Keratinocyte (primary cell): ENCODE data around the gene ADGRV1. TPM values are rescaled to one million over a fixed set of nuclear protein-coding genes. Genes with fewer than 3 reads are reported as not detected.

Experiments used
- DNase-seq: peaks from one replicate; pipeline ENCODE4 v3.0.0-alpha.2; 2011; ENCODE audit warnings: low read depth, missing footprints, low spot score
- FAIRE-seq: peaks from 2 replicates; lab custom pipeline; 2011; peaks lifted over from hg19 to GRCh38; lab: Jason Lieb, UNC
- H2AFZ ChIP-seq: 2 replicates; pipeline ENCODE4 v1.6.0; 2012; ENCODE audit warnings: low read length, control low read depth, inconsistent platforms; ENCODE audit not compliant: control insufficient read depth
- H3K27ac ChIP-seq: 2 replicates; pipeline ENCODE4 v1.5.1; 2011; ENCODE audit warnings: low read length; ENCODE audit not compliant: control insufficient read depth, insufficient read depth
- H3K27me3 ChIP-seq: 3 replicates; pipeline ENCODE4 v1.6.0; 2011; ENCODE audit warnings: low read length; ENCODE audit not compliant: control insufficient read depth, insufficient read depth; ENCODE audit errors: extremely low read depth
- H3K36me3 ChIP-seq, 2 experiments: 2 replicates in 1 of 2; 3 replicates in 1 of 2; pipeline ENCODE4 v1.5.1; 2011; ENCODE audit warnings: low read length in 2 of 2, mild to moderate bottlenecking in 1 of 2; ENCODE audit not compliant: control insufficient read depth in 2 of 2, insufficient read depth in 2 of 2; ENCODE audit errors: extremely low read depth in 1 of 2
- H3K4me1 ChIP-seq: 3 replicates; pipeline ENCODE4 v1.5.1; 2011; ENCODE audit warnings: low read length; ENCODE audit not compliant: control insufficient read depth, insufficient read depth; ENCODE audit errors: extremely low read depth
- H3K4me2 ChIP-seq: 3 replicates; pipeline ENCODE4 v1.6.0; 2011; ENCODE audit warnings: low read depth, low read length; ENCODE audit not compliant: control insufficient read depth, insufficient read depth; ENCODE audit errors: extremely low read depth
- H3K4me3 ChIP-seq, 3 experiments: fragments of 200-600 bp in 1 of 3; sonication (generic) in 1 of 3; 2 replicates in 2 of 3; 3 replicates in 1 of 3; pipeline ENCODE4 v1.5.1; 2011 to 2016; ENCODE audit warnings: low read length in 3 of 3, mild to moderate bottlenecking in 3 of 3, control low read depth in 2 of 3, inconsistent platforms in 1 of 3, low read depth in 1 of 3, mixed read lengths in 1 of 3, mixed run types in 1 of 3, moderate library complexity in 1 of 3; ENCODE audit not compliant: control insufficient read depth in 2 of 3, insufficient read depth in 2 of 3; ENCODE audit errors: extremely low read depth in 1 of 3
- H3K79me2 ChIP-seq: 2 replicates; pipeline ENCODE4 v1.6.0; 2012; ENCODE audit warnings: low read length; ENCODE audit not compliant: control insufficient read depth, insufficient read depth
- H3K9ac ChIP-seq: 3 replicates; pipeline ENCODE4 v1.6.0; 2011; ENCODE audit warnings: low read length; ENCODE audit not compliant: control insufficient read depth, insufficient read depth; ENCODE audit errors: extremely low read depth
- H3K9me1 ChIP-seq: 3 replicates; pipeline ENCODE4 v1.6.0; 2011; ENCODE audit warnings: low read length; ENCODE audit not compliant: control insufficient read depth, insufficient read depth; ENCODE audit errors: extremely low read depth
- H3K9me3 ChIP-seq: 2 replicates; pipeline ENCODE4 v1.5.1; 2012; ENCODE audit warnings: low read depth, low read length; ENCODE audit not compliant: control insufficient read depth
- H4K20me1 ChIP-seq: 3 replicates; pipeline ENCODE4 v1.6.0; 2011; ENCODE audit warnings: low read length; ENCODE audit not compliant: control insufficient read depth, insufficient read depth; ENCODE audit errors: extremely low read depth
- CTCF ChIP-seq, 3 experiments: IDR thresholded peaks in 1 of 3; conservative IDR thresholded peaks in 1 of 3; optimal IDR thresholded peaks in 1 of 3; 2 replicates in 2 of 3; 3 replicates in 1 of 3; pipeline versions ENCODE3 to v1.5.1; 2011; ENCODE audit warnings: low read length in 3 of 3, mild to moderate bottlenecking in 3 of 3, moderate library complexity in 2 of 3, control low read depth in 1 of 3, inconsistent platforms in 1 of 3; ENCODE audit not compliant: insufficient read depth in 2 of 3; ENCODE audit errors: extremely low read depth in 1 of 3
- EZH2 ChIP-seq: IDR thresholded peaks from one replicate; pipeline ENCODE4 v1.6.1; 2012; ENCODE audit warnings: inconsistent platforms, mild to moderate bottlenecking, low read length, moderate library complexity
- dilution Hi-C: fragments of 300-500 bp; cut with MboI; formaldehyde crosslinking; loops from one replicate; pipeline ENCODE4 v1.7.0; 2020; ENCODE audit warnings: low sequenced_read_pairs; ENCODE audit not compliant: extremely low pct_ligation_motif_present
- polyA plus RNA-seq, 5 experiments: library from polyadenylated mRNA; depleted of rRNA in 3 of 5; stranded (reverse) in 3 of 5; stranded (forward) in 1 of 5; unstranded in 1 of 5; fragments of >200 nt; gene quantifications; 1 replicate in 1 of 5; 2 replicates in 3 of 5; 3 replicates in 1 of 5; pipeline versions ENCODE4 v1.2.1 to v1.2.3, GENCODE V29; 2011 to 2012; ENCODE audit warnings: missing spikeins in 2 of 5, low read depth in 1 of 5, low replicate concordance in 1 of 5

The ADGRV1 gene
- polyA plus RNA-seq, 1 donor (not counting 4 experiments of a cell fraction or from before 2014, with no cell fraction given), result 0.05 TPM

- TF ChIP-seq CTCF (optimal IDR thresholded peaks at IDR 0.05 in 1 of 3, IDR thresholded peaks at IDR 0.05 in 1 of 3, conservative IDR thresholded peaks at IDR 0.05 in 1 of 3; ENCODE audit: extremely low read depth in 1 of 3, insufficient read depth in 2 of 3, low read length in 3 of 3) (no peak), EZH2 (no peak)
- Histone ChIP-seq H3K4me2 (no peak overlapping the region), H3K9me1 (no peaks in the 10 kb centered on the region), H4K20me1 (no peaks in the 10 kb centered on the region), H3K4me3 (no peak overlapping the region), H2AFZ (no peak overlapping the region), H3K9ac (no peak overlapping the region), H3K27me3 (no peaks in the 10 kb centered on the region), H3K36me3 (no peaks in the 10 kb centered on the region), H3K4me1 (no peaks in the 10 kb centered on the region), H3K9me3 (no peaks in the 10 kb centered on the region), H3K27ac (no peak overlapping the region), H3K79me2 (no peaks in the 10 kb centered on the region)
- dilution Hi-C loops, result no loop called here
- no peak for DNase-seq
- no peak for FAIRE-seq
Measured at GRCh38 chr5:91022518-91022917, 463.9 kb downstream of the ADGRV1 start.

GRCh38 chr5:91024206-91024605 is 465.6 kb downstream of the ADGRV1 start:
- Histone ChIP-seq H3K36me3 (no peaks in the 10 kb centered on the region), H3K4me3 (no peak overlapping the region), H3K4me2 (no peak overlapping the region), H3K4me1 (no peaks in the 10 kb centered on the region), H3K27me3 (no peaks in the 10 kb centered on the region), H3K9me1 (no peaks in the 10 kb centered on the region), H3K27ac (no peak overlapping the region), H2AFZ (no peak overlapping the region), H3K9ac (no peak overlapping the region), H3K79me2 (no peaks in the 10 kb centered on the region), H4K20me1 (no peaks in the 10 kb centered on the region), H3K9me3 (no peaks in the 10 kb centered on the region)
- FAIRE-seq, result no peak
- TF ChIP-seq EZH2, result no peak
- DNase-seq, result no peak
- dilution Hi-C loops, result no loop called here

GRCh38 chr5:91024727-91025126 is 466.1 kb downstream of the ADGRV1 start:
- no peak for TF ChIP-seq EZH2
- no peak for TF ChIP-seq CTCF (optimal IDR thresholded peaks at IDR 0.05 in 1 of 3, IDR thresholded peaks at IDR 0.05 in 1 of 3, conservative IDR thresholded peaks at IDR 0.05 in 1 of 3; ENCODE audit: extremely low read depth in 1 of 3, insufficient read depth in 2 of 3, low read length in 3 of 3)
- Histone ChIP-seq H3K79me2 (no peaks in the 10 kb centered on the region), H3K9me1 (no peaks in the 10 kb centered on the region), H3K4me2 (no peak overlapping the region), H3K4me3 (no peak overlapping the region), H4K20me1 (no peaks in the 10 kb centered on the region), H3K27me3 (no peaks in the 10 kb centered on the region), H3K9ac (no peak overlapping the region), H3K4me1 (no peaks in the 10 kb centered on the region), H3K27ac (no peak overlapping the region), H3K36me3 (no peaks in the 10 kb centered on the region), H3K9me3 (no peaks in the 10 kb centered on the region), H2AFZ (no peak overlapping the region)
- no peak for FAIRE-seq
- dilution Hi-C loops, result no loop called here
- no peak for DNase-seq
